ENCODE measurements around the gene GPR143.

- no peak for TF ChIP-seq CTCF (IDR thresholded peaks at IDR 0.05; ENCODE audit: extremely low read depth in 1 of 2, insufficient read depth in 1 of 2, low read depth in 1 of 2, low read length in 2 of 2)
- no peak for TF ChIP-seq POLR2A (IDR thresholded peaks at IDR 0.05; ENCODE audit: low read depth, low read length)
- TF ChIP-seq POLR2AphosphoS5 (IDR thresholded peaks at IDR 0.05; ENCODE audit: insufficient read depth, low read depth, low read length) = no peak
- no peak for TF ChIP-seq MAX (IDR thresholded peaks at IDR 0.05; ENCODE audit: insufficient read depth, insufficient read length)
- TF ChIP-seq JUN (IDR thresholded peaks at IDR 0.05; ENCODE audit: borderline replicate concordance, insufficient read depth, insufficient read length, low read depth) = no peak
- TF ChIP-seq EZH2 (IDR thresholded peaks at IDR 0.05; ENCODE audit: borderline replicate concordance, low read depth, low read length, severe bottlenecking) = no peak
- TF ChIP-seq MYC (IDR thresholded peaks at IDR 0.05; ENCODE audit: low read depth, low read length) = no peak
- no peak for TF ChIP-seq GATA2 (IDR thresholded peaks at IDR 0.05; ENCODE audit: insufficient read depth, insufficient read length, low read depth, low read length)
Measured at GRCh38 chrX:9775930-9776329, 10.3 kb upstream of the GPR143 start.
